ENCODE data around the gene SERPINB3. TPM values are rescaled to one million over a fixed set of nuclear protein-coding genes. Genes with fewer than 3 reads are reported as not detected.
A peak's percentile ranks its signal among the peaks of the same experiment; 100 is the strongest.
"Not testable (repeated sequence)": the region's sequence is repeated elsewhere in the genome, so short reads cannot be mapped to it uniquely, and the experiment has no call there.

Gene SERPINB3
- total RNA-seq, 4 donors from 2014 or later = 1.5 to 30.1 (median 23.0) TPM

DNA sequence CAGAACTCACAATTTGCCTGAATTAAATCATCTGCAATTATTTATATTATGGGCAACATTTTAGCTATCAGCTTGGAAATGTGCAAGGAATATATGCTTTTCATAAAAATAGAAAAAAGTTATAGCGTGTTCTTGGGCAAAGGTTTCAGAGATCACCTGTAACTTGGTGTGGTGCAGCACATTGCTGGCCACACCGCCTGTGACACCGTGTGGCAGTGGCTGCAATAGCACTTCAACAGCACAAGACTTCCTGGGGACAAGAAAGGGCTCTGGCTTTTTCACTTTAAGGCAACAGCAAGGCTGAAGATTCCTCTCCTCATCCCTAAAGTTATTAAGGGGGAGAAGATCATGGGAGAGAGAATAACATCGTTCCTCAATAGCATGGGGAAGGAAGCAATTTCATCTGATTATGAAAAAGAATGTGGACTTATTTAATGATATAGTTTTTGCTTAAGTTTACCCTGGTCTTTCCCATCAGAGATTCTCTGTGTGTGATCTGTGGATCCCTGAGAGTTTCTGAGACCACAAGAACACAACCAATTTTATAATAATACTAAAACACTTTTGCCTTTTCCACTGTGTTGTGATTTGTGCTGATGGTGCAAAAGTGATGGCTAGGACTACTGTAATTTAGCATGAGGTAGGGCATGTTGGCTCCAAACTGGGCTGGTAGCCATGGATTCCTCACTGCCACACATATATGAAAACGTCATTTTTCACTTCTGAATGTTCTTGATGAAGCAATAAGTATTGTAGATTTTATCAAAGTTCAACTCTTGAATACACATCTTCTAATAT, 15.0 kb upstream of the SERPINB3 start:
- Histone ChIP-seq H3K4me3 (no peak overlapping the region), H3K9me3 (no peaks in the 10 kb centered on the region), H3K36me3 (no peaks in the 10 kb centered on the region), H3K27me3 (no peaks in the 10 kb centered on the region), H3K27ac (no peak overlapping the region), H3K4me1 (no peaks in the 10 kb centered on the region)
- DNase-seq (ENCODE audit: low spot score in 2 of 2) = no peak
- 49% methylated on average over 5 of the region's 5 CpGs for WGBS
- TF ChIP-seq, protein P1, sequence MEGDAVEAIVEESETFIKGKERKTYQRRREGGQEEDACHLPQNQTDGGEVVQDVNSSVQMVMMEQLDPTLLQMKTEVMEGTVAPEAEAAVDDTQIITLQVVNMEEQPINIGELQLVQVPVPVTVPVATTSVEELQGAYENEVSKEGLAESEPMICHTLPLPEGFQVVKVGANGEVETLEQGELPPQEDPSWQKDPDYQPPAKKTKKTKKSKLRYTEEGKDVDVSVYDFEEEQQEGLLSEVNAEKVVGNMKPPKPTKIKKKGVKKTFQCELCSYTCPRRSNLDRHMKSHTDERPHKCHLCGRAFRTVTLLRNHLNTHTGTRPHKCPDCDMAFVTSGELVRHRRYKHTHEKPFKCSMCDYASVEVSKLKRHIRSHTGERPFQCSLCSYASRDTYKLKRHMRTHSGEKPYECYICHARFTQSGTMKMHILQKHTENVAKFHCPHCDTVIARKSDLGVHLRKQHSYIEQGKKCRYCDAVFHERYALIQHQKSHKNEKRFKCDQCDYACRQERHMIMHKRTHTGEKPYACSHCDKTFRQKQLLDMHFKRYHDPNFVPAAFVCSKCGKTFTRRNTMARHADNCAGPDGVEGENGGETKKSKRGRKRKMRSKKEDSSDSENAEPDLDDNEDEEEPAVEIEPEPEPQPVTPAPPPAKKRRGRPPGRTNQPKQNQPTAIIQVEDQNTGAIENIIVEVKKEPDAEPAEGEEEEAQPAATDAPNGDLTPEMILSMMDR (IDR thresholded peaks at IDR 0.05) = peak in 1 of 2 donors; percentile 28
- TF ChIP-seq POLR2A (IDR thresholded peaks at IDR 0.05) = no peak

DNA sequence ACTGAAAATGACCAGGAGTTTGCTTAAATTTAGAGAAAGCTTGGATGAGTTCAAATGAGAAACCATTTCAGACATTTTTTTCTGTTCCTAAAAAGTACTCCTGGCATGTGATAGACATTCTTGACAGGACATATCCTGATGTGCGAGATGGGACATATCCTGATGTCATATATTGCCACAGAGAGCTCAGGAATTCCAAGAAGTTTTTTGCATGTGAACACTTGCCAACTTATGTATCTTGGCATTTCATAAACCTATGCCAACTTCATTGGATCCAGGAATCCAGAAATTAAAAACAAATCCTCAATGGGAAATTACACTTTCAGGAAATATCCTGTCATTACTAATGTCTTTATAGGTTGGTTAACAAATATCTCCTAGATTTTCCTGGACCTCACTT, 2.9 kb upstream of the SERPINB3 start:
- H3K9me3 ChIP-seq = no peaks in the 10 kb centered on the region
- H3K27ac ChIP-seq = no peak overlapping the region
- H3K36me3 ChIP-seq = no peaks in the 10 kb centered on the region
- H3K4me3 ChIP-seq = no peak overlapping the region
- 29% methylated on average over 1 of the region's 1 CpG for WGBS
- H3K4me1 ChIP-seq = no peaks in the 10 kb centered on the region
- H3K27me3 ChIP-seq = no peaks in the 10 kb centered on the region
- DNase-seq (ENCODE audit: low spot score in 2 of 2) = no peak
- TF ChIP-seq POLR2AphosphoS5 (IDR thresholded peaks at IDR 0.05) (no peak), POLR2A (IDR thresholded peaks at IDR 0.05) (no peak), EP300 (IDR thresholded peaks at IDR 0.05) (no peak)
- TF ChIP-seq, protein P1 (IDR thresholded peaks at IDR 0.05) = no peak

- WGBS = 73% methylated on average over 4 of the region's 4 CpGs
- H3K27me3 ChIP-seq; H3K9me3 ChIP-seq; DNase-seq (ENCODE audit: low spot score in 2 of 2); H3K27ac ChIP-seq; H3K4me1 ChIP-seq; H3K4me3 ChIP-seq; H3K36me3 ChIP-seq: not testable (repeated sequence)
Measured at GRCh38 chr18:63658920-63659319, 2.8 kb downstream of the SERPINB3 start.

DNA sequence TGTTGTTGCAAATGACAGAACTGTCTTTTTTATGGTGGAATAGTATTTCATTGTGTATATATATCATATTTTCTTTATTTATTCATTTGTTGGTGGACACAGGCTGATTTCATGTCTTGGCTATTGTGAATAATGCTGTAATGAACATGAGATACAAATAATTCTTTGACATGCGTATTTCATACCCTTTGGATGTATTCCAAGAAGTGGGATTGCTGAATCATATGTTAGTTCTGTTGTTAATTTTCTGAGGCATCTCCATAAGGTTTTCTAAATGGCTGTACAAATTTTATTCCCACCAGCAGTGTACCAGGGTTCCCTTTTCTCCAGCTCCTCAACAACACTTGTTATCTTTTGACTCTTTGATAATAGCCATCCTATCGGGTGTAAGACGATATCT, 11.4 kb downstream of the SERPINB3 start:
- WGBS = 59% methylated on average over 3 of the region's 3 CpGs
- H3K4me1 ChIP-seq, H3K36me3 ChIP-seq: not testable (repeated sequence)

DNA sequence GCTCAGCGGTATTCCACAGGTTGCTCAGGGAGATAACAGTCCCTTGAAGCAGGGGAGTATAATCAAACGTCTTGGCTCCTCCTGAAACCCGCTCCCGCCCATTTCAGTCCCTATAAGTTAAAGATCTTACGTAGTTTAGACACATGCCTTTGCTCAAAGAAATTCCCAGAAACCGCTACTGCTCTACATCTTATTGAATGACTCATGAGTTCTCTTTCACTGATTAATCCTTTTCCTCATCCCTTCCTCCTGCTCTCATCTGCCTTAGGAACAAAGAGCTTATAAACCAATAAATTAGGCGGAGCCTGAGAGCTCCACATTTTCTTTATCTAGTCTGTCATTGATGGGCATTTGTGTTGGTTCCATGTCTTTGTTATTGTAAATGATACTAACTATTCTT, 13.5 kb downstream of the SERPINB3 start:
- no peaks in the 10 kb centered on the region for H3K9me3 ChIP-seq
- no peak overlapping the region for H3K4me3 ChIP-seq
- no peaks in the 10 kb centered on the region for H3K27me3 ChIP-seq
- 73% methylated on average over 7 of the region's 7 CpGs for WGBS
- no peaks in the 10 kb centered on the region for H3K36me3 ChIP-seq
- no peaks in the 10 kb centered on the region for H3K4me1 ChIP-seq
- DNase-seq (ENCODE audit: low spot score in 2 of 2) = no peak
- TF ChIP-seq, protein P1 (IDR thresholded peaks at IDR 0.05) = no peak
- no peak for TF ChIP-seq EP300 (IDR thresholded peaks at IDR 0.05)
- TF ChIP-seq POLR2A (IDR thresholded peaks at IDR 0.05) = no peak
- TF ChIP-seq POLR2AphosphoS5 (IDR thresholded peaks at IDR 0.05) = no peak
- H3K27ac ChIP-seq = no peak overlapping the region

More for the DNA sequence above, 11.4 kb downstream of the SERPINB3 start:
- H3K27me3 ChIP-seq; DNase-seq (ENCODE audit: low spot score in 2 of 2); H3K4me3 ChIP-seq; H3K27ac ChIP-seq; H3K9me3 ChIP-seq: not testable (repeated sequence)

DNA sequence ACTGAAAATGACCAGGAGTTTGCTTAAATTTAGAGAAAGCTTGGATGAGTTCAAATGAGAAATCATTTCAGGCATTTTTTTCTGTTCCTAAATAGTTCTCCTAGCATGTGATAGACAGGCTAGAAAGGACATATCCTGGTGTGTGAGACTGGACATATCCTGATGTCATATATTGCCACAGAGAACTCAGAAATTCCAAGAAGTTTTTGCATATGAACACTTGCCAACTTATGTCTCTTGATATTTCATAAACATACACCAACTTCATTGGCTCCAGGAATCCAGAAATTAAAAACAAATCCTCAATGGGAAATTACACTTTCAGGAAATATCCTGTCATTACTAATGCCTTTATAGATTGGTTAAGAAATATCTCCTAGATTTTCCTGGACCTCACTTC, 14.8 kb downstream of the SERPINB3 start:
- H3K27ac ChIP-seq = no peak overlapping the region
- no peaks in the 10 kb centered on the region for H3K36me3 ChIP-seq
- no peak overlapping the region for H3K4me3 ChIP-seq
- H3K9me3 ChIP-seq = no peaks in the 10 kb centered on the region
- DNase-seq (ENCODE audit: low spot score in 2 of 2) = no peak
- no peak for TF ChIP-seq POLR2A (IDR thresholded peaks at IDR 0.05)
- no peak for TF ChIP-seq POLR2AphosphoS5 (IDR thresholded peaks at IDR 0.05)
- TF ChIP-seq, protein P1 (IDR thresholded peaks at IDR 0.05) = no peak
- TF ChIP-seq EP300 (IDR thresholded peaks at IDR 0.05) = no peak
- H3K4me1 ChIP-seq = no peaks in the 10 kb centered on the region
- H3K27me3 ChIP-seq = no peaks in the 10 kb centered on the region

DNA sequence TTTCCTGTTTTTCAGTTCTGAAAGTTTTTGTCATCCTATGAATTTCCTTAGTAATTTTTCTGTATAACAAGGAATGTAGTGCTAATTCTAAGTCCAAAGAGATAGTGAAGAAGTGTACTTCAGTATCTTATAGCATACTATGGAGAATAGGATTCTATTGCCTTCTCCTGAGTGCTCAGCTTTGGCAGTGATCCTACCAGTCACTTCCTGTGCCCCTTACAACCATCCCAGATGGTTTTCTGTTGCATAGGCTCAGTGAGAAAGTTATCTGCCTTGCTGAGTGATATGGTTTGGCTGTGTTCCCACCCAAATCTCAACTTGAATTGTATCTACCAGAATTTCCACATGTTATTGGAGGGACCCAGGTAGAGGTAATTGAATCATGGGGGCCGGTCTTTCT, 17.0 kb downstream of the SERPINB3 start:
- DNase-seq (ENCODE audit: low spot score in 2 of 2); H3K9me3 ChIP-seq; H3K27me3 ChIP-seq; H3K4me3 ChIP-seq; H3K36me3 ChIP-seq; H3K27ac ChIP-seq; H3K4me1 ChIP-seq: not testable (repeated sequence)
- WGBS = 82% methylated on average over 1 of the region's 1 CpG

DNA sequence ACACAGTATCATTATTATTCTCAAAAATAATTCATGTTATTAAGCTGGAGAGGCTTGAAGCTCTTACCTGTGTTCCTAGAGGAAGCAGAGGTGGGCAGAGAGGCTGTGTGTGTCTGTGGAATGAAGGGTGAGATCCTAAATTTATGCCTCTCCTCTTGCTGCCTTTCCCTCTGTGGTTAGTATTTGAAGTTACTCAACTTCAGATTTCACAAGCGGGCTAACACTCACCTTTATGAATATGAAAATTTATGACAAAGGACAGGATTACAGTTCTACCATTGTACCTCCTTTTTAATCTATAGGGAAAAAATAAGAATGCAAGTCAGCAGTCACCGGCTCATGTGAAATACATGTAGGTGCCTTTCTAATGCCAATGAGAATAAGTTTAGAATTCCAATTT, 17.6 kb downstream of the SERPINB3 start, which contains the start of gene SERPINB4:
SERPINB4 (minus strand) TSS at position 115 of the 400 bp plus-strand sequence. CDS start 679 bp downstream, outside the sequence.
- H3K4me3 ChIP-seq, H3K27me3 ChIP-seq: not testable (repeated sequence)
- WGBS = 64% methylated on average over 1 of the region's 2 CpGs

DNA sequence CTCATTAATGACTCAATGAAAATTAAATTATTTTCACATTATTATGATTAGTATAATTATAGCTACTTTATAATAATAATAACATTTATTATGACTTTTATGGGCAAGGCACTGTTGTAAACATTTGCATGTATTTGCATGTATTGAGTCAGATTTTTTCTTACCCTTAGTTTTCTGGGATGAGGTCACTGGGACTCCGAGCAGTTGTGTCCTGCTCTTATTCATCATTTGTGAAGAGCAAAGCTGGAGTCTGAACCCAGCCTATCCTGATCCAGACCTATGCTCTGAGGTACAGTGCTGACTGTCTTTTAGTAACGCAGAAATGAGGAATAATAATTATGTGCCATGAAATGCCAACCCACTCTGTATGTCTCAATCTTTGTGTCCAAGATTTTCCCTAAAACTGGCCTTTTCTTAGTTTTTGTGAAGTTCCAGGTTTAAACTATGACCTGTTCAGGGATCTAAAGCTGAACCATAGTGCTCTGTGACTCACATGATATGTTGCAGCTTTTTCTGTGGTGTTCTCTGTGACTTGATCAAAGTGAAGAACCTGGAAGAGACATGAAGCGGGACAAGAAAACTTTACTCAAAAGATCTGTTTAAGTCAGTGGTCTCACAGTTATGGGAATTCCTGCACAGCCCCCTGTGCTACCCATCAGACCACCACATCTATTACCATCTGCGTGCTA, 18.9 kb downstream of the SERPINB3 start:
- not testable (repeated sequence) for DNase-seq (ENCODE audit: low spot score in 2 of 2)
- 90% methylated on average over 4 of the region's 4 CpGs for WGBS

More for the DNA sequence above, 17.6 kb downstream of the SERPINB3 start, which contains the start of gene SERPINB4:
- H3K36me3 ChIP-seq; H3K9me3 ChIP-seq; H3K27ac ChIP-seq; DNase-seq (ENCODE audit: low spot score in 2 of 2); H3K4me1 ChIP-seq: not testable (repeated sequence)

More for the DNA sequence above, 18.9 kb downstream of the SERPINB3 start:
- H3K9me3 ChIP-seq, H3K4me3 ChIP-seq, H3K27me3 ChIP-seq, H3K4me1 ChIP-seq, H3K36me3 ChIP-seq, H3K27ac ChIP-seq: not testable (repeated sequence)

Data from suprapubic skin (tissue), 4 donors.